H1 (cell line): ENCODE data around the gene OLFM1. TPM values are rescaled to one million over a fixed set of nuclear protein-coding genes. Genes with fewer than 3 reads are reported as not detected.

ENCODE experiments used
- CTCF ChIA-PET: fragments of 300-600 bp; sonication (Branson Sonifier 250); formaldehyde crosslinking; loops from one replicate; lab custom pipeline; 2021; ENCODE audit not compliant: partially characterized antibody; lab: Charles Lee
- POLR2A ChIA-PET: fragments of 300-600 bp; sonication (Branson Sonifier 250); formaldehyde crosslinking; loops from one replicate; lab custom pipeline; 2021; ENCODE audit warnings: inconsistent platforms; ENCODE audit not compliant: partially characterized antibody; lab: Charles Lee
- DNase-seq, 2 experiments: peaks; one replicate each; pipeline versions ENCODE4 v3.0.0 to v3.0.0-alpha.2; 2010 to 2022; ENCODE audit warnings: low spot score in 2 of 2, low read depth in 1 of 2, mixed read lengths in 1 of 2
- FAIRE-seq: peaks from 2 replicates; lab custom pipeline; 2011; peaks lifted over from hg19 to GRCh38; lab: Jason Lieb, UNC
- H2AFZ ChIP-seq: 2 replicates; pipeline ENCODE4 v1.8.1; 2012; ENCODE audit warnings: low read length, inconsistent platforms
- H2AK5ac ChIP-seq: 2 replicates; pipeline ENCODE4 v1.6.1; 2013; ENCODE audit warnings: low read depth, low read length
- H2BK120ac ChIP-seq: replicated peaks from 2 replicates; pipeline ENCODE3; 2013; ENCODE audit warnings: low read depth, low read length, inconsistent platforms
- H2BK12ac ChIP-seq: 2 replicates; pipeline ENCODE4 v1.6.1; 2013; ENCODE audit warnings: low read depth, low read length
- H2BK15ac ChIP-seq: 2 replicates; pipeline ENCODE4 v1.6.1; 2013; ENCODE audit warnings: low read length
- H2BK20ac ChIP-seq: 2 replicates; pipeline ENCODE4 v1.6.1; 2013; ENCODE audit warnings: low read length
- H2BK5ac ChIP-seq: 2 replicates; pipeline ENCODE4 v1.6.1; 2013; ENCODE audit warnings: low read depth, low read length
- H3K14ac ChIP-seq: 2 replicates; pipeline ENCODE4 v1.6.1; 2013; ENCODE audit warnings: inconsistent platforms; ENCODE audit not compliant: insufficient read length
- H3K18ac ChIP-seq: 2 replicates; pipeline ENCODE4 v1.6.1; 2013; ENCODE audit warnings: low read length; ENCODE audit errors: extremely low read depth
- H3K23ac ChIP-seq: 2 replicates; pipeline ENCODE4 v1.6.1; 2013; ENCODE audit warnings: inconsistent platforms; ENCODE audit not compliant: insufficient read length
- H3K23me2 ChIP-seq: 2 replicates; pipeline ENCODE4 v1.6.1; 2013; ENCODE audit warnings: low read depth, low read length
- H3K27ac ChIP-seq: 2 replicates; pipeline ENCODE4 v1.6.1; 2011; ENCODE audit warnings: low read depth, low read length, inconsistent platforms
- H3K27me3 ChIP-seq, 4 experiments: replicated peaks in 1 of 4; 1 replicate in 1 of 4; 2 replicates in 3 of 4; pipeline versions ENCODE4 v1.6.1 to v1.8.1; 2011 to 2013; ENCODE audit warnings: low read length in 3 of 4, mild to moderate bottlenecking in 3 of 4, inconsistent platforms in 2 of 4, mixed read lengths in 2 of 4, moderate library complexity in 1 of 4; ENCODE audit not compliant: control insufficient read depth in 3 of 4, insufficient read depth in 3 of 4; ENCODE audit errors: extremely low read depth in 1 of 4
- H3K36me3 ChIP-seq, 4 experiments: 2 replicates each; pipeline versions ENCODE4 v1.6.1 to v1.8.1; 2011 to 2013; ENCODE audit warnings: mild to moderate bottlenecking in 4 of 4, low read length in 3 of 4, moderate library complexity in 2 of 4, control low read depth in 1 of 4, inconsistent platforms in 1 of 4; ENCODE audit not compliant: insufficient read depth in 4 of 4, control insufficient read depth in 2 of 4
- H3K4ac ChIP-seq: replicated peaks from 2 replicates; pipeline ENCODE3; 2013; ENCODE audit warnings: low read length, low read depth, mixed read lengths, inconsistent platforms; ENCODE audit not compliant: insufficient read length
- H3K4me1 ChIP-seq, 4 experiments: replicated peaks in 1 of 4; 1 replicate in 1 of 4; 2 replicates in 3 of 4; pipeline versions ENCODE4 v1.6.1 to v1.8.1; 2011 to 2013; ENCODE audit warnings: low read length in 3 of 4, inconsistent platforms in 2 of 4, mixed read lengths in 1 of 4; ENCODE audit not compliant: insufficient read depth in 4 of 4, control insufficient read depth in 3 of 4
- H3K4me2 ChIP-seq, 2 experiments: 2 replicates each; pipeline versions ENCODE4 v1.6.1 to v1.8.1; 2011 to 2013; ENCODE audit warnings: low read depth in 2 of 2, low read length in 2 of 2, control low read depth in 1 of 2, inconsistent platforms in 1 of 2, mild to moderate bottlenecking in 1 of 2; ENCODE audit not compliant: insufficient read depth in 1 of 2
- H3K4me3 ChIP-seq, 4 experiments: fragments of 200-600, 300-600 bp in 1 of 4; sonication (generic), shearing (Covaris generic), sonication (Bioruptor Twin) in 1 of 4; 2 replicates each; pipeline versions ENCODE4 v1.5.1 to v1.8.1; 2011 to 2016; ENCODE audit warnings: low read length in 4 of 4, low read depth in 3 of 4, control low read depth in 2 of 4, inconsistent platforms in 2 of 4, mild to moderate bottlenecking in 2 of 4, mixed read lengths in 1 of 4, moderate library complexity in 1 of 4; ENCODE audit not compliant: insufficient read depth in 2 of 4; ENCODE audit errors: extremely low read depth in 1 of 4
- H3K56ac ChIP-seq: replicated peaks from 2 replicates; pipeline ENCODE3; 2013; ENCODE audit warnings: low read depth, mild to moderate bottlenecking, mixed read lengths, low read length, inconsistent platforms; ENCODE audit not compliant: insufficient read length
- H3K79me1 ChIP-seq: 2 replicates; pipeline ENCODE4 v1.6.1; 2013; ENCODE audit warnings: low read depth, low read length, control low read depth
- H3K79me2 ChIP-seq, 2 experiments: 2 replicates each; pipeline versions ENCODE4 v1.6.1 to v1.8.1; 2012 to 2013; ENCODE audit warnings: low read length in 2 of 2, mild to moderate bottlenecking in 2 of 2, inconsistent platforms in 1 of 2; ENCODE audit not compliant: insufficient read depth in 2 of 2, control insufficient read depth in 1 of 2
- H3K9ac ChIP-seq, 4 experiments: replicated peaks in 1 of 4; 1 replicate in 1 of 4; 2 replicates in 3 of 4; pipeline versions ENCODE4 v1.6.1 to v1.8.1; 2011 to 2013; ENCODE audit warnings: low read depth in 3 of 4, low read length in 3 of 4, control low read depth in 2 of 4, mild to moderate bottlenecking in 2 of 4, moderate library complexity in 2 of 4, inconsistent platforms in 1 of 4; ENCODE audit errors: extremely low read depth in 1 of 4
- H3K9me3 ChIP-seq, 2 experiments: 2 replicates each; pipeline versions ENCODE4 v1.6.1 to v1.8.1; 2012 to 2013; ENCODE audit warnings: mild to moderate bottlenecking in 2 of 2, moderate library complexity in 2 of 2, control low read depth in 1 of 2, inconsistent platforms in 1 of 2, low read depth in 1 of 2, low read length in 1 of 2, mixed read lengths in 1 of 2; ENCODE audit not compliant: insufficient read depth in 2 of 2
- H4K20me1 ChIP-seq, 2 experiments: replicated peaks in 1 of 2; 2 replicates each; pipeline versions ENCODE3 to v1.8.1; 2011 to 2013; ENCODE audit warnings: inconsistent platforms in 2 of 2, low read length in 2 of 2, mild to moderate bottlenecking in 1 of 2; ENCODE audit not compliant: insufficient read depth in 2 of 2, control insufficient read depth in 1 of 2
- H4K5ac ChIP-seq: 2 replicates; pipeline ENCODE4 v1.6.1; 2013; ENCODE audit warnings: low read length, low read depth, mixed read lengths, inconsistent platforms; ENCODE audit not compliant: insufficient read length
- H4K8ac ChIP-seq: 2 replicates; pipeline ENCODE4 v1.8.0; 2013; ENCODE audit warnings: mild to moderate bottlenecking, moderate library complexity, low read length, inconsistent platforms; ENCODE audit not compliant: insufficient read depth; ENCODE audit errors: extremely low read depth
- H4K91ac ChIP-seq: replicated peaks from 2 replicates; pipeline ENCODE3; 2013; ENCODE audit warnings: low read length, mixed read lengths, inconsistent platforms; ENCODE audit not compliant: insufficient read length
- BCL11A ChIP-seq, 2 experiments: IDR thresholded peaks; one replicate each; pipeline ENCODE4 v1.6.1; 2011; ENCODE audit warnings: low read depth in 2 of 2, low read length in 2 of 2, mild to moderate bottlenecking in 2 of 2
- BRCA1 ChIP-seq: IDR thresholded peaks from 2 replicates; pipeline ENCODE4 v1.6.1; 2012; ENCODE audit warnings: low read depth, low read length, improper control_type of control experiment
- CBX5 ChIP-seq: fragments of 300-800, 300-1000 bp; sonication (generic); IDR thresholded peaks from 2 replicates; pipeline ENCODE4 v1.7.1; 2016; ENCODE audit warnings: antibody characterized with exemption, low read length, low read depth
- CBX8 ChIP-seq: fragments of 300-800, 300-1000 bp; sonication (generic); IDR thresholded peaks from 2 replicates; pipeline ENCODE4 v1.7.1; 2016; ENCODE audit warnings: low read depth, low read length, borderline replicate concordance
- GABPA ChIP-seq: IDR thresholded peaks from 2 replicates; pipeline ENCODE4 v1.6.1; 2011; ENCODE audit warnings: mild to moderate bottlenecking, low read length, moderate library complexity, borderline replicate concordance; ENCODE audit not compliant: insufficient read depth
- SIN3A ChIP-seq, 2 experiments: IDR thresholded peaks in 1 of 2; conservative IDR thresholded peaks in 1 of 2; 2 replicates each; pipeline ENCODE4 v1.6.1; 2011 to 2012; ENCODE audit warnings: low read length in 2 of 2, improper control_type of control experiment in 1 of 2, low read depth in 1 of 2, mild to moderate bottlenecking in 1 of 2
- ZNF274 ChIP-seq: IDR thresholded peaks from 2 replicates; pipeline ENCODE4 v1.7.0; 2012; ENCODE audit warnings: low read length, borderline replicate concordance; ENCODE audit errors: extremely low read depth
- WGBS, 2 experiments: shearing (Covaris generic) in 1 of 2; methylation state at CpG; one replicate each; pipeline versions ENCODE4 v1.1.6 to v1.1.7; 2013 to 2015; ENCODE audit warnings: low lambda C conversion rate in 2 of 2, mixed read lengths in 2 of 2, inconsistent platforms in 1 of 2, low coverage in 1 of 2, missing lambda C conversion rate in 1 of 2; ENCODE audit not compliant: insufficient replicate concordance in 2 of 2, insufficient coverage in 1 of 2, insufficient read length in 1 of 2; ENCODE audit errors: extremely low coverage in 1 of 2, missing lambda C conversion rate in 1 of 2; 5-methylcytosine and 5-hydroxymethylcytosine counted together
- polyA plus RNA-seq, 7 experiments: library from polyadenylated mRNA; depleted of rRNA in 3 of 7; stranded (reverse) in 5 of 7; unstranded in 2 of 7; fragments of >200 nt in 5 of 7; fragments of 200-250 nt in 2 of 7; gene quantifications; 1 replicate in 5 of 7; 2 replicates in 1 of 7; 4 replicates in 1 of 7; pipeline versions ENCODE4 v1.2.1 to v1.2.3, GENCODE V29; 2011 to 2013; ENCODE audit warnings: missing spikeins in 2 of 7, mixed read lengths in 2 of 7
- total RNA-seq: library from RNA; stranded (reverse); fragmentation: NEBNext Ultra II Directional; extraction: Animal tissue kit (Norgen Biotek cat#: 25700); gene quantifications from 2 replicates; pipeline ENCODE4 v1.2.1, GENCODE V29; 2021
- TF ChIP-seq, protein P1 (sequence below): IDR thresholded peaks from 2 replicates; pipeline ENCODE4 v1.6.1; 2012; ENCODE audit warnings: low read length, inconsistent platforms
- TF ChIP-seq, protein P2 (sequence below): IDR thresholded peaks from 2 replicates; pipeline ENCODE4 v1.6.1; 2012; ENCODE audit warnings: inconsistent platforms
- TF ChIP-seq, protein P3 (sequence below): IDR thresholded peaks from 2 replicates; pipeline ENCODE4 v1.6.1; 2012; ENCODE audit warnings: inconsistent platforms

The OLFM1 gene
- total and polyA plus RNA-seq, 2 of the 8 experiments (the other 6 are each of a cell fraction or from before 2014, with no cell fraction given), result 53.0 to 53.4 TPM

DNA sequence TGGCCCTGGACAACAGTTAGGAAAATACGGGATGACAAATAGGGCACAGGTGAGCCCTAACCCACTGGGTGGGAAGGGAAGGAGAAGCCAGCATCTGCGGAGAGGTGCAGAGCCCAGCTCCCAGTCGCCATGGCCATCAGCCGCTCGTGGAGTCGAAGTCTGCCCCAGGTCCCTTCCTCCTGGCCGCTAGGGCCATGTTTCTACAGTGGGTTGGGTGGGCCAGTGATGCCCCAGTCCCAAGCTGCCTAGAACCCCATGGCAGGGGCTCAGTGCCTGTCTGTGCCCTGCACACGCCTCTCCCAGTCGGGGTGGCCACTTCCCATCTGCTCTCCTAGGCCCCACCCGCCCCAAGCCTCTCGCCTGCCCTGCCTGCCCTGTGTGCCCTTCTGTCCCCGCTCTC lies 34.8 kb downstream of the OLFM1 start:
- H3K4me2 ChIP-seq, result no peak overlapping the region
- H3K23ac ChIP-seq, result no peak overlapping the region
- H3K4me3 ChIP-seq, result no peak overlapping the region
- H3K56ac ChIP-seq, result no peak overlapping the region
- H2BK5ac ChIP-seq, result no peak overlapping the region
- H2BK120ac ChIP-seq, result no peak overlapping the region
- no peak overlapping the region for H3K18ac ChIP-seq
- H3K4me1 ChIP-seq, result no peaks in the 10 kb centered on the region; a peak in 1 of 7 replicates
- no peak overlapping the region for H4K5ac ChIP-seq
- no peak overlapping the region for H4K91ac ChIP-seq
- 89% methylated on average over 9 of the region's 12 CpGs; no CpG with 5 or more reads in 1 of the 2 experiments for WGBS, 2 experiments
- no peak overlapping the region for H2BK20ac ChIP-seq
- no peak overlapping the region for H4K8ac ChIP-seq
- H2AFZ ChIP-seq, result no peak overlapping the region
- no peaks in the 10 kb centered on the region for H4K20me1 ChIP-seq
- POLR2A ChIA-PET, result interaction anchor here (0.8 to 1.5 kb wide), 2 partner anchors 22 to 117 kb away, joined by 3 read pairs; no protein-coding TSS in a partner anchor
- H3K27ac ChIP-seq, result no peak overlapping the region
- H3K23me2 ChIP-seq, result no peaks in the 10 kb centered on the region
- peaks cover 0 to 17% (median 11%) of the 10 kb centered on the region in 4 experiments; a peak in 6 of 8 replicates for H3K36me3 ChIP-seq
- no peaks in the 10 kb centered on the region for H3K27me3 ChIP-seq
- H2BK15ac ChIP-seq, result no peak overlapping the region
- no peak overlapping the region for H3K9ac ChIP-seq
- FAIRE-seq, result no peak
- H3K9me3 ChIP-seq, result peaks cover 0 to 3% of the 10 kb centered on the region in 2 experiments; a peak in 1 of 4 replicates
- CTCF ChIA-PET, result interaction anchor here (0.6 to 1.4 kb wide), 2 partner anchors 90 to 382 kb away, joined by 3 read pairs; no protein-coding TSS in a partner anchor
- no peak overlapping the region for H2BK12ac ChIP-seq
- DNase-seq, result no peak
- H3K79me1 ChIP-seq, result no peaks in the 10 kb centered on the region
- H2AK5ac ChIP-seq, result no peak overlapping the region
- H3K79me2 ChIP-seq, result no peaks in the 10 kb centered on the region; a peak in 1 of 4 replicates
- no peak overlapping the region for H3K4ac ChIP-seq
- no peak overlapping the region for H3K14ac ChIP-seq
- TF ChIP-seq BRCA1, result no peak
- TF ChIP-seq BCL11A (IDR thresholded peaks at IDR 0.05; ENCODE audit: low read depth in 2 of 2, low read length in 2 of 2), result no peak
- TF ChIP-seq, protein P1, sequence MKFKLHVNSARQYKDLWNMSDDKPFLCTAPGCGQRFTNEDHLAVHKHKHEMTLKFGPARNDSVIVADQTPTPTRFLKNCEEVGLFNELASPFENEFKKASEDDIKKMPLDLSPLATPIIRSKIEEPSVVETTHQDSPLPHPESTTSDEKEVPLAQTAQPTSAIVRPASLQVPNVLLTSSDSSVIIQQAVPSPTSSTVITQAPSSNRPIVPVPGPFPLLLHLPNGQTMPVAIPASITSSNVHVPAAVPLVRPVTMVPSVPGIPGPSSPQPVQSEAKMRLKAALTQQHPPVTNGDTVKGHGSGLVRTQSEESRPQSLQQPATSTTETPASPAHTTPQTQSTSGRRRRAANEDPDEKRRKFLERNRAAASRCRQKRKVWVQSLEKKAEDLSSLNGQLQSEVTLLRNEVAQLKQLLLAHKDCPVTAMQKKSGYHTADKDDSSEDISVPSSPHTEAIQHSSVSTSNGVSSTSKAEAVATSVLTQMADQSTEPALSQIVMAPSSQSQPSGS, result no peak
- TF ChIP-seq ZNF274, result no peak
- TF ChIP-seq CBX5, result no peak
- no peak for TF ChIP-seq SIN3A (conservative IDR thresholded peaks at IDR 0.05 in 1 of 2, IDR thresholded peaks at IDR 0.05 in 1 of 2; ENCODE audit: low read depth in 1 of 2, low read length in 2 of 2)
- TF ChIP-seq, protein P2, sequence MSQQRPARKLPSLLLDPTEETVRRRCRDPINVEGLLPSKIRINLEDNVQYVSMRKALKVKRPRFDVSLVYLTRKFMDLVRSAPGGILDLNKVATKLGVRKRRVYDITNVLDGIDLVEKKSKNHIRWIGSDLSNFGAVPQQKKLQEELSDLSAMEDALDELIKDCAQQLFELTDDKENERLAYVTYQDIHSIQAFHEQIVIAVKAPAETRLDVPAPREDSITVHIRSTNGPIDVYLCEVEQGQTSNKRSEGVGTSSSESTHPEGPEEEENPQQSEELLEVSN, result no peak
- no peak for TF ChIP-seq GABPA
- TF ChIP-seq CBX8, result no peak
- TF ChIP-seq, protein P3, sequence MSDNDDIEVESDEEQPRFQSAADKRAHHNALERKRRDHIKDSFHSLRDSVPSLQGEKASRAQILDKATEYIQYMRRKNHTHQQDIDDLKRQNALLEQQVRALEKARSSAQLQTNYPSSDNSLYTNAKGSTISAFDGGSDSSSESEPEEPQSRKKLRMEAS, result no peak
